HG03520 (cell line): ENCODE results near the gene FHOD3.
"Not testable (repeated sequence)": the region's sequence is repeated elsewhere in the genome, so short reads cannot be mapped to it uniquely, and the experiment has no call there.

ENCODE experiments used
- ATAC-seq: cut with Tn5 transposase; IDR thresholded peaks from one replicate; pipeline ENCODE4 v1.9.1; 2021; ENCODE audit warnings: mild to moderate bottlenecking, moderate library complexity; ENCODE audit not compliant: unreplicated experiment

The FHOD3 gene

GRCh38 chr18:36762965-36763364 is 465.5 kb downstream of the FHOD3 start:
- ATAC-seq = not testable (repeated sequence)

DNA sequence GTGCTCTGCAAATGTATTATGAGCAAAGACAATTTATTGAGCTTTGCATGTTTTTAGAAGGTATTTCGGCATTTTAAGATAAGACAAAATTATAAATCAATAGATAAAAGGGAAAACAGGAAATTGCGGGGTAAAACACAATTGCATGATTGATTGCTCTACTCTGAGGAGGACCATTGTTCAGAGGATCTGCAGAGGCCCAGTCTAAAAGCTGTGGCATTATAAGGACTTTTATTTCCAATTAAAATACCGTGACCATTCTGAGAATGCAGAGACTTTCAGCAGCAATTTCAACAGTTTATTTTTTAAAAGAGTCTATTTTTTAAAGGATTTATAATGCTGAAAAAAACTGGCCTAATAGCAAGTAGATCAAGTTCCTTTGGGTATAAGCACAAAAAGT is 469.3 kb downstream of the FHOD3 start:
- no peak for ATAC-seq

DNA sequence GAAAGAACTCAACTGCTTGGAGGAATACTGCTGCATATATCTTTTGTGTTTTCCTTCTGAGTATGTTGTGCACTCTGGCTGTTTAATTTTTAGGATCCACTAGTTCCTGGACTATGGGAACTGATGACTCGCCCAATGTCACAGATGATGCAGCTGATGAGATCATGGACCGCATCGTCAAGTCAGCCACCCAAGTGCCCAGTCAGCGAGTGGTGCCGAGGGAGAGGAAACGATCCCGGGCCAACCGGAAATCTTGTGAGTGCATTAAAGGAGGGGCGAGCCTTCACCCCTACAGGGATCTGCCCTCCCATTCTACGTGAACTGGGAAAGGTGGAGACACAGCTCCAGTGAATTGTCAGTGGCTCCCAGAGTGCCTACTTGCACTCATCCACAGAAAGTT is 471.7 kb downstream of the FHOD3 start:
- no peak for ATAC-seq

GRCh38 chr18:36769611-36770314 is 472.2 kb downstream of the FHOD3 start:
- no peak for ATAC-seq

DNA sequence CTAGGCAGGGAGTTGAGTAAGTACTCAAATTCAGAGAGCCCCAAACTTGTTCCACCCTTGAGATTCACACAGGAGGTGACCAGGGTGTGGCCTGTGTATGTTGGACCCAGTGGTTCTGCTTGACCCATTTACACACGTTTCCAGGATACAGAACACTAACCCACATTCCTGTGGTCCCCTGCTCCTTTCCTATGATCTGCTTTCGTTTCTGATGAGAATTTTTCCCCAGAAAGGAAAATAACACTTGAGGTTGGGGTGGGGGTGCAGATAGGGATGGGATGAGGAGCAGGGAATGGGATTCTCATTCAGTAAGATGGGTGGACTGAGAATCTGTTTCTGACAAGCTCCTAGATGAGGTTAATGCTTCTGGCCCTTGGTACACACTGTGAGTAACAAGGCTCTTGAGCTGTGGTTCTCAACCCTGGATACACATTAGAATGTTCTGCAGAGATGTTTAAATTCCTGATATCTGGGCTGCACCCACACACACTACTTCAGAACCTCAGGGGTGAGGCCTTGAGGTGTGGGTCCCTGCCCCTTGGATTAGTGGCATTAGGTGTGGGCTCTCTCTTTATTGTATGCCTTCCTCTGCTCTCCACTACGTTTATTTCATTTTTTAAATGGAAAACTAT is 472.9 kb downstream of the FHOD3 start:
- no peak for ATAC-seq

DNA sequence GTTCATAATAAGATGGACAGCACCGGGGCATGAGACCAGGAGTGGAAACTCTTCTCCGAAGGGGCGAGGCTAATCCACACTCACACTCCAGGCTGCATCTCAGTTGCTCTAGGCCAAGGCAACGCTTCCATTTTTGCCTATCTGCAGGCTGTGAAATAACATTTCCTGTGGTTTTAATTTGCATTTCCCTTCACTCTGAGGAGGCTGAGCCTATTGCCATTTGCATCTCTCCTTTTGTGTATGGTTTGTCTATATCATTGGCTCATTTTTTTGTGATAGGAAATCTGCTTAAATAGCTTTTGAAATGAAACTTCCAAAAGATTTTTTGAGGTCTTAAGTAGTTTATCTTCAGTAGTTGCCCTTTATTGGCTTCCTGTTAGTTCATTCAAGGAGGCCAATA is 473.7 kb downstream of the FHOD3 start:
- no peak for ATAC-seq

GRCh38 chr18:36772241-36772723 is 474.8 kb downstream of the FHOD3 start:
- ATAC-seq = no peak

- ATAC-seq = no peak
Observed at GRCh38 chr18:36775396-36775795, 477.9 kb downstream of the FHOD3 start.

GRCh38 chr18:36776650-36777049 is 479.1 kb downstream of the FHOD3 start:
- ATAC-seq = no peak

DNA sequence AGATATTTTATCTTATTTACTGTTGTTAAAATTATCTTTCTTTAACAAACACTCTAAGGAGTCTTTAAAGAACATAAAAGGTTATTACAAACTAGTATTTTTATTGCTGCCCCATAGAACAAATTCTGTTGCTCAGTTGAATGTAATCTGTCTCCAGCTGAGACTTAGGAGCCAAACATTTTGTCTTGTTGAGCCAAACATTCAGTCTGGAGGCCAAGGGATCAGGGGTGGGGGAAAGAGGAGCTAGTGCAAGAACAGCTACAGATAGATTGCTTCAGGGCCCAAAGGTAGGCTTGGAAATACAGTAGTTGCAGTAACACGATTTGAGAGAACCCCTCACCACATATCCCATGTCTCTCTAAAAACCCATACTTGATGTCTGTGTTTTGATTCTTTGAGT is 480.1 kb downstream of the FHOD3 start:
- no peak for ATAC-seq

DNA sequence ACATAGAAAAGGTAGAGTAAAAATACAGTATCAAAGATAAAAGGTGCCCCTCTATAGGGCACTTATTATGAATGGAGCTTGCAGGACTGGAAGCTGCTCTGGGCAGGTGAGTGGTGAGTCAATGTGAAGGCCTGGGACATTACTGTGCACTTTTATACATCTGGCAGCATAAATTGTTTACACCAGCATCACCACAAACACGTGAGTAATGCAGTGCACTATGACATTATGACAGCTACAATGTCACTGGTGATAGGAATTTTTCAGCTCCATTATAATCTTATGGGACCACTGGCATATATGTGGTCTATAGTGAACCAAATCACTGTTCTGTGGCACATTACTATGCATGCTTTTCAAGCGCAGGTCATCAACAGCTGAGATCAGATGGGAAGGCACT is 483.2 kb downstream of the FHOD3 start:
- no peak for ATAC-seq

DNA sequence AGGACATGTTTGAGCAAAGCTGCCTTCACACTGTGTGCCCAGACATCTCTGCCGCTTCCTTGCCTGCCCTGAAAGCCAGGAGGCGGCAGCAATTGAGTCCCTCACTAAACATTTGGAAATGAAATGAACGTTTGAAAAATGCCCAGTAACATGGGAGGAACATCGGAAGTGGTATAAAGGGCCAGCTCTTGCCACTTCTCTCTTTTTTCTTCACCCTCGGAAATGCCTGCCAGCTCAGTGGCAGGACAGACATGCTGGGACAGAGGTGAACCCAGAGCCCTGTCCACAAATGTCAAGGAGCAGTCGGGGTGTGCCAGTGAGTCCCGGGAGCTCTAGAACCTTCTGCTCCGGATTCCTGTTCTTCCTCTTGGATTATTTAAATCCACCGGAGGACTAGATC is 485.2 kb downstream of the FHOD3 start:
- ATAC-seq = no peak

DNA sequence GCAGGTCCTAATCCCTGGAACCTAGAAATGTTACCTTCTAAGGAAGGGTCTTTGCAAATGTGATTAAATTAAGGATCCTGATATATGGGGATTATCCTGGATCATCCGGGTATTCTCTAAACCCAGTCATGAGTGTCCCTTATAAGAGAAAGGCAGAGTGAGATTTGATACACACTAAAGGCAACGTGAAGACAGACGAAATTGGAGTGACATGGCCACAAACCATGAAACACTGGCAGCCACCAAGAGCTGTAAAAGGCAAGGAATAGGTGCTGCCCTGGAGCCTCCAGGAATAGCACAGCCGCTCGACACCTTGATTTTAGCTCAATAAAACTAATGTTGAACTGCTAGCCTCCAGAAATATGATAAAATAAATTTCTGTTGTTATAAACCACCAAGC is 486.3 kb downstream of the FHOD3 start:
- ATAC-seq = no peak

- no peak for ATAC-seq
Observed at GRCh38 chr18:36786686-36787085, 489.2 kb downstream of the FHOD3 start.

GRCh38 chr18:36792634-36793283 is 495.2 kb downstream of the FHOD3 start:
- no peak for ATAC-seq

- no peak for ATAC-seq
Observed at GRCh38 chr18:36798738-36799473, 501.4 kb downstream of the FHOD3 start.

DNA sequence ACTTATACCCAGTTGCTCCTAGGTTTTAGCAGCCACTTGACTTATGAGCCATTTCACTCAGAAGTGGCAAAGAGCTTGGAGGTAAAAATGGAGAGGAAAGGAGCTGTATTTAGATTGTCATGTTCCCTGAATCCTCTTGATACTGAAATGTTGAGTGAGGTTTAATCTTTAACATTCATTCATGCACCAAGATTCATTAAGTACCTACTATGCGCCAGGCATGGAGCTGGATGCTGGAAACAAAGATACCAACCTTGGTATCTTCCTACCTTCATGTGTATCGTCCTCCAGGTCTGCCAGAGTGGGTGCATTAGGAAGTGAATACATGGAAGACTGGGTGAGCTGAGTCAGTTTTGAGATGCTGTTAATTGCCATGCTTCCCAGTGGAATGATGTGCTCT is 507.6 kb downstream of the FHOD3 start:
- ATAC-seq = no peak

DNA sequence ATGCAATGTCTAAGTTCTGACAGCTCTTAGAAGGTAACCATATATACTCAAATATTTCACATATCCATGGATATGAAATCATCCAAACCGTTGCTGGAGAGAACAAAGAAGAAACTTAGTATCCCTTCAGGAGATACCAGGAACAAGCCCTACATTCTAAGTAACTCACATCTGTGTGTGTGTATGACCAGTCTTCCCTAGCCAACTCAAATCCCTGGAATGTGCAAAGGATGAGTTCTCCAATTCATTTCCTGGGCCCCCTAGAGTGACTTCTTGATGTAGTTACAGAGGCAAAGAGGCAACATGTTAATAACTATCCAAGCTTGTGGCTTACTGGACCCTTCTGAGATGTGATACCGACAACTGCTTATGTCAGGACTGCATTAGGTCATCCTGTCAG is 511.2 kb downstream of the FHOD3 start:
- no peak for ATAC-seq

DNA sequence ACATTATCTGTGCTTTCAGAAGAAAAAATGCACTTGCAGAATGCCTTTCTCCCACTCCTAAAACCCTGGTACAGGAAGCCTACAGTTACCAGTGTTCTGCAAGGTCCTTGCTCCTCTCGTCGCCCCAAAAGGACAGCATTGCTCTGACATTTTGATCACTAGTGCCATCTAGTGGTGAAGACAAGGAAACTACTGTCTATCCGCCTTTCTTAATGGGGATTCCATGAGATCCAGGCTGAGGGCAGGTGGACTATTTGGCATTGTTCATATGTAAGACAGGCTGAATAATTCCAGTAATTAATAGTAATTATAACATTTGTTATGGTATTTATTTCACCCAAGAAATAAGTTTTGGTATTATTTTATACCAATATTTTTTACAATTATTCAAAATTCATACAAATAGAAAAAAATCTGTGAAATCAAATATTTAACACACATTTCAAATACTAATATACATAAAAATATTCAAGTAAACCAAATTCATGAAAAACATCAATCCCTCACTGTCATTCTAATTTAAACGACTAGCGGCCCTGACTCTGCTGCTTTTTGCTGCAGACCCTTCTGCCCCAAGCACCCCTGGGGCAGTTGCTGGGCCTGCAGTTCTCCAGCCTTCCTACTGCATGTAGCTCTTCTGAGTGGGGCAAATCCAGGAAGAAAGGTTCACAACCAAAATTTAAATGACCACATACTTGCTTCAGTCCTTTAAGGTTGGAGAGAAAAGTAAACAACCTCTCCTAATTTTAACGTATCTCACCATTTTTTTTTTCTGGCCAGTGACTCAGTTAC is 512.3 kb downstream of the FHOD3 start:
- ATAC-seq = peak; percentile 97

- ATAC-seq = no peak
Observed at GRCh38 chr18:36811430-36811829, 513.9 kb downstream of the FHOD3 start.

DNA sequence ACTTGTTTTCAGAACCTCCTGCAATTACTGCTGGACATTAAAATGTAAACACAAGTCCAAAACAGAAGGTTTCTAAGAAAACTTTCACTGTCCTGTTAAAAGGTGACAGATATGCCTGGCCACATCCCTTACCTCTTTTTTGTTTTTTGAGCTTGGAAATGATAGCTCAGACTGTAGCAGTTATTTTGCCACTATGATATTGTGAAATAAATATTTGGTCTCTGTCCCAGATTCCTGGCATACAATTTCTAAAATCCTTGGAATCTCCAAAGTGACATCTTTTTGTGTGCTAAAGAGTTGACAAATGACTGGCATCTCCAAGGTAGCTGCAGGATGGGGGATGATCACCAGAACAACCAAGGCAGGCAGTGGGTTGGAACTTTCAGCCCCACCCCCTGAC is 514.4 kb downstream of the FHOD3 start:
- ATAC-seq = no peak
